Activated CD8-positive, alpha-beta memory T cell treated with anti-CD3 and anti-CD28 coated beads, Interleukin-2, amount 50 U/mL, for 48 hours (primary cell): Measurements from ENCODE around the gene SHC4.
"Not testable (repeated sequence)": the region's sequence is repeated elsewhere in the genome, so short reads cannot be mapped to it uniquely, and the experiment has no call there.

Experiments used
- DNase-seq: peaks from one replicate; pipeline ENCODE4 v3.0.0-alpha.2; 2020

Gene SHC4, protein sequence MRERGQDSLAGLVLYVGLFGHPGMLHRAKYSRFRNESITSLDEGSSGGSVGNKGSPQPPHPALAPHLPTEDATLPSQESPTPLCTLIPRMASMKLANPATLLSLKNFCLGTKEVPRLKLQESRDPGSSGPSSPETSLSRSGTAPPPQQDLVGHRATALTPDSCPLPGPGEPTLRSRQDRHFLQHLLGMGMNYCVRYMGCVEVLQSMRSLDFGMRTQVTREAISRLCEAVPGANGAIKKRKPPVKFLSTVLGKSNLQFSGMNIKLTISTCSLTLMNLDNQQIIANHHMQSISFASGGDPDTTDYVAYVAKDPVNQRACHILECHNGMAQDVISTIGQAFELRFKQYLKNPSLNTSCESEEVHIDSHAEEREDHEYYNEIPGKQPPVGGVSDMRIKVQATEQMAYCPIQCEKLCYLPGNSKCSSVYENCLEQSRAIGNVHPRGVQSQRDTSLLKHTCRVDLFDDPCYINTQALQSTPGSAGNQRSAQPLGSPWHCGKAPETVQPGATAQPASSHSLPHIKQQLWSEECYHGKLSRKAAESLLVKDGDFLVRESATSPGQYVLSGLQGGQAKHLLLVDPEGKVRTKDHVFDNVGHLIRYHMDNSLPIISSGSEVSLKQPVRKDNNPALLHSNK

GRCh38 chr15:48963524-48964113, at the start of gene SHC4:
SHC4 (minus strand) TSS chr15:48963919; CDS start chr15:48963015, 904 bp downstream.
- no peak for DNase-seq

DNA sequence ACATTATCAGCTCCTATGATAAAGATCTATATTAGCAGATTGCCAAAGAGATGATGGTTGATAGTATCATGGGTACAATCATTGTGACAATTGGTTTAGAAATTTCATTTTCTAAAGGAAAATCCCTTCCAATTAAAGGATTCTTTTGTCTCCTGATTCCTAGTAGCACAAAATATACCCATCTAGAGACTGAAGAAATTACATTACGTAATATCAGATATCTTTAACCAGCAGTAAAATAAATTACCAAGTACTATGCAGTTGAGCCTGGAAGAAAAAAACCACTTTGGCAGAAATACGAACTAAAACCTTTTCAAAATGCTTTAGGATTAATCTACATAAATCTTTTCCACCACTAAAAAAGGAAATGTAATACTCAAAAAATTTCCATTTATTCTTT, 35.6 kb upstream of the SHC4 start:
- no peak for DNase-seq

- no peak for DNase-seq
Observed at GRCh38 chr15:48996276-48996675, 32.6 kb upstream of the SHC4 start.

GRCh38 chr15:48993380-48993779, 29.7 kb upstream of the SHC4 start:
- no peak for DNase-seq

- DNase-seq: no peak
Observed at GRCh38 chr15:48992545-48992944, 28.8 kb upstream of the SHC4 start.

- no peak for DNase-seq
Observed at GRCh38 chr15:48992096-48992495, 28.4 kb upstream of the SHC4 start.

GRCh38 chr15:48989170-48989569, 25.5 kb upstream of the SHC4 start:
- DNase-seq: no peak

DNA sequence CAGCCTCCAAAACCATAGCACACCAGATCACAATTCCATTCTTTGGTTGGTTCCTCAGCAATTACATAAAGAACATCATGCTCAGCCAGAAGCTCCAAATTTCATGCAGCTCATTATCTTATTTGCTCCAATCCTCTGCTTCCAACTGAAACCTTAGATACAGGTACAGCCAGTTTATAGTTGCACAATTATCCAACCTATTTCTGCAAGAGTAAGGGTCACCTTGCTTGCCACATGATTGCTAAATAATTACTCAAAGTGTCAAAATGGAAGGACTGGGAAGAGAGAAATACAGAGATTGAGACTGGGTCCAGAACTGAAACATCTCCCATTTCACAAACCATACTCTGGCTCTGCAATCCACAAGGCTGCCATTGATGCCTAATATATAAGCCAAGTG, 23.4 kb upstream of the SHC4 start:
- DNase-seq: no peak

GRCh38 chr15:48986240-48986639, 22.5 kb upstream of the SHC4 start:
- no peak for DNase-seq

DNA sequence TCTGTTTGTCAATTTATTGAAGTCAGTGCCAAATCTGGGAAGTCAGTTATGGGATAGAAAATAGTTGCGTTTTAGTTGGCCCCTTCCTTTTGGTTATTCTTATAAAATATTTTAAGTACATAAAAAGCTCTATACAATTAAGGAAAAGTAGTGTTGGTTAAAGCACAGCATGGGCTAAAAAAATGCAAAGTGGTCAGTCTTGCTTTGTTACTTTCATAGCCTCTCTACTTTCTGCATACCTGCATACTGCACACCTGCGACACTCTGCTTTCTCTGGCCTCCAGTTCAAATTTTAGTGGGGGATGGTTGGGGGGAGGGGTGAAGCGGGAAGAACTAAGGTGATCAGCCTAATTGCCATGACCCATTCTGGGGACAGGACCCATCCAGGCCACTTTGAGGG, 21.8 kb upstream of the SHC4 start:
- no peak for DNase-seq

DNA sequence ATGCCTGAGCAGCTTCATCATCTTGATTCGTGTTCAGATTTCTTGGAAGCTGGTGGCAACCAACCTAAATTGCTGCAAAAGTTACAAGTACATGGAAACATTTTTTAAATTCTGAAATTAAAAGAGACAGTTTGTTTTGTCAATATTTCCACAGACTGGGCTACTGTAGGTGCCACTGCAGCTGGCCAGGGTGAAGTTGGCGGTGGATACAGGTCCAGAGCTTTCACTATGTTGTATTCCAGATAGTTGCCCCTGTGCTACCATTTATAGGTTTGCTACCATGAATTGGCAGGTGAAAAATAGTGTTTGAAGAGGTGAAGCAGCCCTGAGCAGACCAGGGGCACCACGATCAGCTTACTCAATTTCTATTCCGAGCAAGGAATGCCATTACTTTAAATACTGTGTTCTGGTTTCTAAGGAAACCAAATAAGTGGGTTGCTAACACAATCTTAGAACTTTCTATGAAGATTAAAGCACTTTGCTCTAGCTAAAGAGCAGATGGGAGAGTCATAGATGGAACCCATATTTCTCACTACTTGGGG, 21.2 kb upstream of the SHC4 start:
- no peak for DNase-seq

DNA sequence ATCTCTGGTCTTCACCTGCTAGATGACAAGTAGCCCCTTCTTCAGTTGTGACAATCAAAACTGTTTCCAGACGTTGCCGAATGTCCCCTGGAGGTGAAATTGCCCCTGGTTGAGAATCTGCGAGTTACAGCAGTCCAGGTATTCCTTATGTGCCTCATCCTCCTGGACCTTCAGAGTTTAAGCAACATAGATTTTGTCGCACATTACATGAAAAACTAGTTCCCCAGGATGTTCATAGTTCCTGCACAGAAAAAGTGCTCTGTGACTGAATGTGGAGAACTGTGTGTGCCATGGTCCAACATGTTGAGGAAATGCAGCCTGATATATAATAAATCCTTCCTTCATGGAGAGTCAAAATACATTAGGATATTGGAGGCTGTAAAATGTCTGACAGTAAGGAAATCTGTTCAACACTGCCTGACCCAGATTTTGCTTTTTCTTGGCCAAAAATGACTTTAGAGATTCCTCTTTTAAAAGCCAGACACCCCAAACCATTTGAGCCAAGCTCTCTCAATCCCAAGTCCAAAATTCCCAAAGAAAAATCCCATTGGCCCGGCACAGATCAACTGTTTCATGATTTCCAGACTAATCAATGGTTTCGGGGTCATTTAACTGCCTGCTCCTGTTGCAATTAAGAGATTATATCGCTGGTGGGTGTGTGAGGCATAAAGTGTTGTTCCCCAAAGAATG, 20.4 kb upstream of the SHC4 start:
- no peak for DNase-seq

DNA sequence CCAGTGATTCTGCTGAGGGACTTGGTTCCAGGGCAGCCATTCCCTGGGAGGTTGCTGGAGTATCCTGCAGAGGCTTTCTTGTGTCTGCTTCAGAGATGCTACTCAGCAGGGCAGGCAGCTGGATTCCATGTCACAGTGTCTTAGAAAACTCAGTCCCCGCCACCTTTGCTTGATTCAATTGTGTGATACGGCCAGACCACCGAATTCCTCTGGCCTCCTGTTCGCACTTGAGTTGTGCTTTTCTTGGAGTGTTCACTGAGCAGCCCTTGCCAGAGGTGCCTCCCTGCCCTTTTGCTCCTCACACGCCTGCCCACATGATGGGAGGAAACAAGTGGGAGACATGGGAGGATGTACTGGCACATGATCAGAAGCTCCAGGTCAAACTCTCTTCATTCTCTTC, 19.6 kb upstream of the SHC4 start:
- DNase-seq: no peak

DNA sequence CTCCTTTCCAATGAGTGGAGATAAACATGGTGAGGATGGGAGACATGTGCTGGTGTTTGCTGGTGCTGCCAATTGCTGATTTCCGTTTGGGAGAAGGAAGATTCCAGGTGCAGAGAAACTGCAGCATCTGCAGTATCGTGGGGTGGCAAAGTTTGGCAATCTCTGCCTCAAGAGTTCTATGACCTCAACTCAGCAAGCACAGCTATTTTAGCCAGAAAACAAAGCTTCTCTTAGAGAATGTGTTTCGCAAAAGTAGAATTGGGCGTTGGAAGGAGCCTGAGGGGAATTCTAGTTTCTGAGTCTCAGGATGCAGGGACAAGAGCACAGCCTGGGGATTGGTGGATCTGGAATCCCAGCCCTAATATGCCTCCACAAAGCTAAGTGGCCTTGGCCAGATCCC, 18.2 kb upstream of the SHC4 start:
- DNase-seq: no peak

GRCh38 chr15:48978638-48979037, 14.9 kb upstream of the SHC4 start:
- no peak for DNase-seq

DNA sequence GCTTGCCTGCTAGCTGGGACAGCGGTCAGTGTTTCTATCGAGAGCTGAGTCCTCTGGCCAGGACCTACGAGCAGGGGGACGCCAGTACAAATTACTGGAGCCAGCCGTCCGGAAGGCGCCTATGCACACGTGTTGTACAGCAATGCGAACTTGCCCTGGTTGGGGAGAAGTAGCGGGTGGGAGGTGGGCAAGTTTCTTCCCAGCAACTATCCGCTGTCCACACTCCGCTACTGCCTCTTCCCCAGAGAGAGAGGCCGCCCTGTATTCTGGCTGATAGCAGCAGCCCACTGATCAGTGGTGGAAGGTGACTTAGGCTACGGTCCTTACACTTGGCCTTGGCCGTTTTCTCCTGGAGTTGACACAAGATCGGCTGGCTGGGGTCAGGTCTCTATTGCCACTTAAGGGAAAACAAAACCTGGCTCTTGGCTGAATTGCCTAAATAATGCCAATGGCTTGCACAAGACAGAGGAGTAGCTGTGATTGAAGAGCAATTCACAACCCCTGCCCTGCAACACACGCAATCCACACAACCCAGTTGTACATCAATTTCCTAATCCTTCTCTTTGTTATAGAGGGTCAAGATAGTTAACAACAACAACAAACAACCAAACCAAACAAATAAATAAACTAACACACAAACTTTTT, 12.8 kb upstream of the SHC4 start:
- DNase-seq: no peak

GRCh38 chr15:48975472-48976419, 12.0 kb upstream of the SHC4 start:
- DNase-seq: peak; percentile 89

DNA sequence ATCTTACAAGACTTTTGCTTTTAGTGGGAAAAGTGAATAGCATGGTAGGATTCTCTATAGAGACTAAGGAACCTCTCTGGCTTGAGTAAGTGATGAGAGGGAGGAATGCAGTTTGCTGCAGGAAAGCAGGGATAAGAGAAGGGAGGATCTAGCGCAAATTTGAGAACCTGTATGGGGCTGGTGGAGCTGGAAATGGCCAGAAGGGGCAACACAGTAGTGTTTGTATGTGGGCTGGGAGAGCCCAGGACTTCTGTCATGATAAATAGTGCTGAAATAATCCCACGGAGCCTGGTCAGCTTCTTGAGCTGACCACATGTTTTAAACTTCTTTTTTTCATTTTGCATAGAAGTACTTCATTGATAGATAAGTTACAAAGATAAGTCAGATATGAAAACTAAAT, 11.2 kb upstream of the SHC4 start:
- DNase-seq: no peak

DNA sequence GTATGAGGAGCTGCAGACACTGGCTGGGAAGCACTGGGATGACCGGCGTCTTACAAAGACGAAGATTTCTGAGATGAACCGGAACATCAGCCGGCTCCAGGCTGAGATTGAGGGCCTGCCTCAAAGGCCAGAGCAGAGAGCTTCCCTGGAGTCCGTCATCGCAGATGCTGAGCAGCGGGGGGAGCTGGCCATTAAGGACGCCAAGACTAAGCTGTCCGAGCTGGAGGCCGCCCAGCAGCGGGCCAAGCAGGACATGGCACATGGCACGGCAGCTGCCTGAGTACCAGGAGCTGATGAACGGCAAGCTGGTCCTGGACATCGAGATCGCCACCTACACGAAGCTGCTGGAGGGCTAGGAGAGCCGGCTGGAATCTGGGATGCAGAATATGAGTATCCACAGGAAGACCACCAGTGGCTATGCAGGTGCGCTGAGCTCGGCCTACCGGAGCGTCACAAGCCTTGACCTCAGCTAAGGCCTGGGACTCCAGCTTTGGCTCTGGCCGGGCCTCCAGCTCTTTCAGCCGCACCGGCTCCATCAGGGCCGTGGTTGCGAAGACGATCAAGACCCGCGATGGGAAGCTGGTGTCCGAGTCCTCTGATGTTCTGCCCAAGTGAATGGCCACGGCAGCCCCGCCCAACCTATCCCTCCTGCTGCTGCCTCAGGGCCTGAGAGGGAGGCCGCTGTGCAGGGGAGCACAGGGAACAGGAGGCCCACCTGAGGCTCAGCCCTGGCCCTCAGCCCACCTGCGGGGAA, 9.2 kb upstream of the SHC4 start:
- no peak for DNase-seq

DNA sequence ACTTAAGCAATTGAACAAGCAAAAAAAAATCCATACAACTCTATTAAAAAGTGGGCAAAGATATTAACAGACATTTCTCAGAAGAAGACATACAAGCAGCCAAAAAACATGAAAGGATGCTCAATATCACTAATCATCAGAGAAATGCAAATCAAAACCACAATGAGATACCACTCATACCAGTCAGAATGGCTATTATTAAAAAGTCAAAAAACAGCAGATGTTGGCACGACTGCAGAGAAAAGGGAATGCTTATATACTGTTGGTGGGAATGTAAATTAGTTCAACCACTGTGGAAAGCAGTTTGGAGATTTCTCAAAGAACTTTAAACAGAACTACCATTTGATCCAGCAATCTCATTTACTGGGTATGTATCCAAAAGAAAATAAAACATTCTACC, 7.2 kb upstream of the SHC4 start:
- DNase-seq: not testable (repeated sequence)

- no peak for DNase-seq
Observed at GRCh38 chr15:48968066-48968465, 4.3 kb upstream of the SHC4 start.
